Heart left ventricle (tissue), 13 donors: Measurements from ENCODE around the gene CACNB2.

Experiments
- POLR2A ChIP-seq, 2 donors: fragments of 450-650 bp; IDR thresholded peaks; one replicate each; pipeline ENCODE4 v1.6.1; 2017; ENCODE audit warnings: antibody characterized with exemption in 2 of 2, mild to moderate bottlenecking in 2 of 2, moderate library complexity in 2 of 2
- TF ChIP-seq, protein P1 (sequence below), 12 donors: fragments of 200-600 bp; sonication (generic) in 4 of 12; IDR thresholded peaks; one replicate each; pipeline versions ENCODE4 v1.5.0 to v1.8.0; 2018 to 2022; ENCODE audit warnings: antibody characterized with exemption in 12 of 12, mild to moderate bottlenecking in 5 of 12
- donor health status: ischemic (EF 13 %, LVEDD 7.1; RV severe dilation, severe dysfunction).
- donor health status: DM: no; HTN: yes; CAD: no.
- donor health status: DM: no; HTN: no; CAD: no.
- donor health status: ischemic (EF 25% LVEDD 6.9; RV normal size, moderate dysfunction).
- donor health status: ischemic (EF 25% LVEDD 5.7; RV mildly dilated, moderate dysfunction).
- donor health status: ischemic (EF 35%, LVEDD 5.7; RV mildly dilated, moderate dysfunction).
- donor health status: nonischemic (EF 11% LVEDD 7.7; RV severe dilation, severe dysfunction).
- donor health status: DM: yes; HTN: yes; CAD: no.
- donor health status: PGD.
- donor health status: ischemic (EF 29% LVEDD 5.4; RV normal size, mild dysfunction).
- donor health status: nonischemic (EF 23%, LVEDD 6.1; RV moderate dilation, normal function).

DNA sequence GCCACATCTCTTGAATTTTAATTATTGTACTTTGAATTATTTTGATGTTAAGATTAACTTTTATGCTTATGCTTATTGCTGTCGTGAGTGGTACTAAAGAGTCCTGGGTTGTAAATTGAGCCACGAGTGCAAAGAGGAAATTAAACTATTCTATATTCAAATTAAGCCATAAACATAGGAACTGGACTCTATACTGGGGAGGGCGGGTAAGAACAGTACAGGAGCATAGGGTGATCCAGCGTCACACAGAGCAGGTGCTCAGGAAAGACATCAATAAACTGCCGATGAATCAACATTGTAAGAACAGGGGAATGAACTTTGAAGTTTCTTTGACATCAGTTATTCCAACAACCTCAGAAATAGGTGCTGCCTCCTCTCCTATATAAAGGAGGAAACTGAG is 219.6 kb downstream of the CACNB2 start:
- no peak for TF ChIP-seq POLR2A (IDR thresholded peaks at IDR 0.05)
- TF ChIP-seq, protein P1, sequence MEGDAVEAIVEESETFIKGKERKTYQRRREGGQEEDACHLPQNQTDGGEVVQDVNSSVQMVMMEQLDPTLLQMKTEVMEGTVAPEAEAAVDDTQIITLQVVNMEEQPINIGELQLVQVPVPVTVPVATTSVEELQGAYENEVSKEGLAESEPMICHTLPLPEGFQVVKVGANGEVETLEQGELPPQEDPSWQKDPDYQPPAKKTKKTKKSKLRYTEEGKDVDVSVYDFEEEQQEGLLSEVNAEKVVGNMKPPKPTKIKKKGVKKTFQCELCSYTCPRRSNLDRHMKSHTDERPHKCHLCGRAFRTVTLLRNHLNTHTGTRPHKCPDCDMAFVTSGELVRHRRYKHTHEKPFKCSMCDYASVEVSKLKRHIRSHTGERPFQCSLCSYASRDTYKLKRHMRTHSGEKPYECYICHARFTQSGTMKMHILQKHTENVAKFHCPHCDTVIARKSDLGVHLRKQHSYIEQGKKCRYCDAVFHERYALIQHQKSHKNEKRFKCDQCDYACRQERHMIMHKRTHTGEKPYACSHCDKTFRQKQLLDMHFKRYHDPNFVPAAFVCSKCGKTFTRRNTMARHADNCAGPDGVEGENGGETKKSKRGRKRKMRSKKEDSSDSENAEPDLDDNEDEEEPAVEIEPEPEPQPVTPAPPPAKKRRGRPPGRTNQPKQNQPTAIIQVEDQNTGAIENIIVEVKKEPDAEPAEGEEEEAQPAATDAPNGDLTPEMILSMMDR (IDR thresholded peaks at IDR 0.05) = no peak
